ENCODE data around the gene ZPR1.

Gene ZPR1

DNA sequence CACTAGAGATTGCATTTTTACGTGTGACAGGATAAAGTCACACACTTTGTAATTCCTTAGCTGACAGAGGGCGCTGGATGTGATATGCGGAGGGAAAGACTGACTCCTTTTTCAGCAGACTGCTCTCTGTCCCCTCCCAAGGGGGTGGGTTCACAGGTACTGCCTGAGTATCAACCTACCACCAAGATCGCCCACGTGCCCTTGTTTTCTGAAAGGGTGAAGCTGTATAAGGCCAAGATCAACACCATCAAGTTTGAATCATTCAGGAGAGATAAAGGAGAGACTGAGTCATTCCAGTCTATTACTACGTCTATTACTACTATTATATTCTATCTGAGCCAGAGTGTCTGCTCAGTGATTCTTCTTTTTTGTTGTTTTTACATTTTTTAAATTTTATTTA lies 45.7 kb downstream of the ZPR1 start:
- DNase-seq = no peak

DNA sequence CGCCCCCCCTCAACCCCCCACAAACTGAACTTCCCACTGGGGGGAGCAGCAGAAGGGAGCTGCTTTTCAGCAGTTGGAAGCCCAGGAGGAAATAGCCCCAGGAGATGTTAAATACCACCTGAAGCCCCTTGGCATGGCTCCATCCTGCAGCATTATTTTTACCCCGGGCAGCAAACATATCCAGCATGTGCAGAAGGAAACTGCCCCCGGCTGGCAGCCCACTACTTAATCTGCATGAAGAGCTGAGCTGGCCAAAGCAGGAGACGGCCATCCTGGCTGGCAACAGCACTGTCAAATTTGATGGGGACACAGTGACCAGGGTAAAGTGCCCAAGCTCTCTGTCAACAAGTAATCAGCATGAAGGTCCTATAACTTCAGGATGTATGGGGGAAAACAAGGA lies 47.1 kb downstream of the ZPR1 start:
- DNase-seq = no peak

DNA sequence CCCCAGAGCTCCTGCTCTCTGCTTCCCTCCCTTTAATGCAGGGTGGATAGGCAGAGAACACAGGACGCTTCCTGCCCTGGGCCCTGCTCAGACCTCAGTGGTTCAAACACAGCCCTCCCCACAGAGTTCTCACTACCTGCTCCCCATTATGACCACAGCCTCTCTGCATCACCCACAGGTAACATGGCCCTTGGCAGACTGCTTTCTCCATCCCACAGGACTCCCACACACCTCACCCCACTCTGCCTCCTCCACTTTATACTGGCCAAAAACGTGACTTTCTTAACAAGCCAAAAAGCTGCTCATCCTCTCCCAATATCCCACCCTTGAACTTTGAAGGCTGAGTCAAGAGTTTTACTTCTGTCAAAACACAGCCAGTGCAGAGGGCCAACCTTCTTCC lies 48.8 kb downstream of the ZPR1 start:
- DNase-seq = no peak

DNA sequence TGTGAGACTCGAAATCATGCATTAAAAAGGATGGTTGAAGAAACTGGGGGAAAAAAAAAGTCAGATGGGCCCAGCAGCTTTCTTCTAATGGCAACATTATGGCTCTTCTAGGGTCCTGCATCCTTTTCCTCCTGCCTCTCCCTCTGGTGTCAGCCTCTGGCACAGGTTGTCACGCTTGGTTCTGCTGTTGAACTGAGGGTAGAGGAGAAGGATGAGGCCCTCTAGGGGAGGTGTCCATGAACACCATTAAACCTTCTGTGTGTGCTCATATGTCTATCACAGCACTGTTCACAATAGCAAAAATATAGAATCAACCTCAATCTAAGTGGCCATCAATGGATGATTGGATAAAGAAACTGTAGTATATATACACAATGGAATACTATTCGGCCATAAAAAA lies 51.1 kb downstream of the ZPR1 start:
- DNase-seq = no peak

DNA sequence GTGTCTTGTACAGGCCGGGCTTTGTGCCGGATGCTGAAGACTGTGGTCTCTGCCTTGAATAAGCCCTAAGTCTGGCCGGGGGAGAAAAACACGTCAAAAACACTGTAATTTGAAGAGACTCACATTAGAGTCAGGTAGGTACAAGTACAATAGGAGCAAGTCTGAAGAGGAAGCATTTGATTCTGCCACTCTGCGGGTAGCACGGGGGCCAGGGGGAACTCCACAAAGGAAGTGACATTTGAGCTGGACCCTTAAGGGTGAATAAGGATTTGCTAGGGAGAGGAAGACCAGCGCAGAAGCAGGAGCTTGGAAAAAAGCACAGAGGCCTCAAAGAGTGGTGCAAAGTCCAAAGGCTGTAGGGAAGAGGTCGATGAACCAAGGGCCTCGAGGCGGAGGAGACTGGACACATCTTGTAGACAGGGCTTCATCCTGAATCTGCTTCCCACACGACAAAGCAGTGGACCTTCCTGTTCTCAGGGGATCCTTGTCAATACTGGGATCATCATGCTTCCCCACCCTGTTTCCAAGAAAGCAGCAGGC lies 53.8 kb downstream of the ZPR1 start:
- DNase-seq = no peak

DNA sequence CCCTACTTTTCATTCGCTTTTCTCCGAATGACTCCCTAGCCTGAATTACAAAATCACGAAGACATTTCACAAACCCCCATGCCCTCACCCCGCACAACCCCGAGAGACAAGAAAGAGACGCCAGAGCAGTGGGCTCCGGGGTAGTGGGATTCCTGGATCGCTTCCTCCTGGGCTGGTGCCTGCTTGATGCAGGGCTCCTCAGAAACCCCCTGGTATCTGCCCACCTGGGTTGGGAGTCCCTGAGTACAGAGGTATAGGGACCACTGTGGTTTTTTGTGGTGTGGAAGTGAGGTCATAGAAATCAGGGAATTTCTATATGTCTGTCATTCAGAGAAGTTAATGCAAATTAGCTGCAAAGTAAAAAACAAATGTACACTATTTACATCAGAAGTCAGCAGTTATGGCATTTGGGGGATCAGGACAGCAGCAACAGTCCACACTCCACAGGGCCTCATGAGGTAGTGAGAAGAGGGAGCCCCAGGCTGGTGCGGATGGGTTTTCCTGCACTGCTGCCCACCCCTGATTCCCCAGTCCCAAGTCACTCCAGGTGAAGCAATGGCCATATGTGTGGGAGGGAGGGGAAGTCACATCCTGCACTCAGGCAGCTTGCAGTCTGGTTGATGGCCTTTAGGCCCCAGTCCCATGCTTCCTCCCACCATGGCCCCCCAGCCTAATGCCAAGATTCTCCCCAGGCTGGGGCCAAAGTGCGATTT lies 54.6 kb downstream of the ZPR1 start:
- no peak for DNase-seq

DNA sequence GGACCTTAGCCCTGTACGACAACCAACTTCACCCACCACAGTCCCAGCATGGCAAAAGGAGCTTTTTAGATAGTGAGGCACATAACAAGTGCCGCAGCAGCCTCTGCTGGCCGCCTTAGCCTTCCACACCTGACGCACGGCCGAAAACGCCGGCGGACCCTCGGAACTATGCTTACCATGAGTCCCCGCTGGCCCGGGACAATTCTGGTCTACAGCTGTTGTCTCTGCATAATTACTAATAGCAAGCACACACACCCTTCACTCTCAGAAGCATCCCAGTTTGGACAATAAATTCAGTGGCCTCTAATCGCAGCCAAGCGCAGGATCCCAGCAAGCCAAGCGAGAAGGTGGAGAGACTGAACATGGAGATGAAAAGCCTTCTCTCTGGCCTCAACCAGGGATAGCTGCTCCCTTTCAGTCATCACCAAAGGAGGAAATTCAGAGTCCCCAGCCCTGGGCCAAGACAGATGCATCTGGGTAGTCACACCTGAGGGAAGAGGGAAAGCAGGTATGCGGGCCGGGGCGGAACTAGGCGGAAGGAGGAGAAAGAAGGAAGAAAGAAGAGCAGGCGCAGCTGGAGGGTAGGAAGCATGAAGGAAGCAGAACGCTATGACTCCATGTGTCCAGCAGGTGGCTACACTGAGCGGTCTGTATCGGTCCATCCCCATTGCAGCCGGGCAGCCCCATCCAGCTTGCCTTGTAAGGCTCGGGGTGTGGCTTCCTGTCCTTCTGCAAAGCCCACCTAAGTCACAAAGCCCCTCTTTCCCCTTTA lies 55.4 kb downstream of the ZPR1 start:
- DNase-seq = no peak

DNA sequence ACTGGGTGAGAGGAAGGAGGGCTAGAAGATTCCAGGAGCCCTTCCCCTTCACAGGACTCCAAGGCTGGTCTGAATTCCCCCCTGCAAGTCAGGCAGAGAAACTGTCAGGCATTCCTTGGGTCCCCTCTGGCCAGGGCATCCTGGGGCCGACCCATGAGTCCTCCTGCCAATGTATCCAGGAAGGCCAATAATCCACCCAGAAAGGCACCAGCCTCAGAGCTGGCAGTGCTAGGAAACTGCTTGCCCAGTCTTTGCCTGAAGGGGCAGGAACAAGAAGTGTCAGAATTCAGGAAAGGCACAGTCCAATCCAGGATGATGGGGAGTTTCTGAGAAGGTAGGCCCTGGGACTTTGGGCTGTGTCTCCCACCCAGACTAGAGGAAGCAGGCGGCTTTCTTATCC lies 56.0 kb downstream of the ZPR1 start:
- DNase-seq = no peak

DNA sequence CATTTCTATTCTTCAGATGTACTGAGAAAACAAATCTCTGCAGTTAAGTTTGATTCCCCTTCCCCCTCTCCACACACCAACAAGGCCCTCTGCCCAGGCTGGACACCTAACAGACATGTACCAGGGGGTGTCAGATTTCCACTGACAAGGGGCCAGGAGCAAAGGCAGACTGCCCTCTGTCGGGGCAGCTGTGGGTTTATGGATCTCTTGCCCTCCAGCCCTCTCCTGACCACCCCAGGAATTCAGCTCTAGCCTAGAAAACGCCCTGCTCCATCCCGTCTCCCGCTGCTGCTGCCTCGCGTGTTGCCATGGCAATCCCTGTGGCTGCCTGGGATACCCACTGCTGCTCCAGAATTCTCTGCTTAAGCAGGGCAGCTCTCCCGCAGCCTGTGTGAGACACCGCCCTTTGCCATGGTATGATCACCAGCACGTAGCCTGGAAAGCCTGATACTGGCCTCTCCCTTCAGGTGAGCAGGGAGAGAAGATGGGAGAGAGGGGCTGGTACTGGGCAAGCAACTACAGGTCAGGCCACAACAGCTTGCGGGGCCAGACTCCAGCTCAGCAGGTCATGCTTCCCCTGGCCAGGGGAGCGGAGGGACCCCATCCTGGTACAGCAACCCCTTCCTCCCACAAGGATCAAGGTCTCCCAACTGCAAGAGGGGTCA lies 56.6 kb downstream of the ZPR1 start:
- no peak for DNase-seq

DNA sequence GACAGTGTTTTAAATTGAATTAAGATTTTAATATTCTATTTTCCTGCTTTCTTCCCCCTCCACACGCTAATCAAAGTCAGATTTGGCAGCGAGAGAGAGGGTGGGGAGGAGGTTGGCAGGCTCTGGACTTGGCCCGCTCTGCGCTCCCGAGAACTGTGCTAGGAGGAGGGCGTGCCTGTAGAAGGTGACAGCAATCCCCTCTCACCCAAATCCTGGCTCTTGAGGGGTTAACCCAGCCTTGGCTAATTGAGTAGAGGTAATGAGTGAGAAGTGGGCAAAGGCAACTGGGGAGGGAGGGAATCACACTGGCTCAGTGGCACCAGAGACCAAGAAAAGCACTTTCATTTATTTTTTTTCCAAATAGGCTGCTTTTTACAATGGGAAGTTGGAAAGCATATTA lies 57.2 kb downstream of the ZPR1 start:
- no peak for DNase-seq

DNA sequence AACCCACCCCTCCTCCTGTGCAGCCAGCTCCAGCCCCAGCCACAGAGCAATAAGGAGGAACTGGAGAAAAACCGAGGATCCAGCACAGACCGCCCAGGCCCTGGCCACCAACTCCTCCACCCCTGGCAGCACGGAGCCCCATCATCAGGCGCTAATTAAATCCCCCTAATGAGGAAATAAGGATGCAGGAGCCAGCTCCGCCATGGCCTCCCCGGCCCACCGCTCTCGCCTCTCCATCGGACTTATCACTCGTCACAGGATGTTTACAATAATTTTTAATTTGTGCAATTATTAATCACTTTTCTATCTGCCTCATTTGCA lies 57.6 kb downstream of the ZPR1 start:
- no peak for DNase-seq

DNA sequence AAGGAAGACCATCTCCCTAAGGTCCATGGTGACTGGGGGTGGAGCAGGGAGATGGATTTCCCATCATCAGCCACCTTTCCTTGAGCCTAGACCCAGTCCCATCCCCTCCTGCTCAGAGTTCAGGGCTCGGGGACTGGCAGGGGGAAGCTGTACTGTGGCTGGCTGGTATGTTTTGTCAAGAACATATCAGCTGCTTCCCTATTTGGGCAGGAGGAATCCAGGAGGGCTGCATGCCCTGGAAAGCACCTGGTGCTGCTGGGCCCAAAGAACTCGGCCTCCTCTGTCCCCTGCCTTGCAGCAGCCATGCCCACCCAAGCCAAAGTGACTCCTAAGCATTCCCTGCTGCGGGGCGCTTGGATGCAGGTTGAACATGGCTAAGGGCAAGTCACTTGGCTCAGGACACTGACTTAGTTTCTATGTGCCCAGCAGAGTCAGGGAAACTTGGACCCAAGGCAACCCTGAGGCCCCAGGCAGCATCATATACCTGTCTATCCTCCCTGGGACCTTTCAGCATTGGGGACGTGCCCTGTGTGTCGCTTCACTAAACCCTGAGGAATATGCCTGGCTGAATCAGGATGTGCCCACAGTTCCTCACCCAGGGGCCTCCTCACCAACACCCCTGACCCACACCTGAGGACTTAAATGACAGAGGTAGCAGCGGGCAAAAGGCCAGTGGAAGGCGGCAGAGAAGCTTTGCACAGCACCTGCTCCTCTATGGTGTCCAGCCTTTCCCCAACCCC lies 58.2 kb downstream of the ZPR1 start:
- no peak for DNase-seq

DNA sequence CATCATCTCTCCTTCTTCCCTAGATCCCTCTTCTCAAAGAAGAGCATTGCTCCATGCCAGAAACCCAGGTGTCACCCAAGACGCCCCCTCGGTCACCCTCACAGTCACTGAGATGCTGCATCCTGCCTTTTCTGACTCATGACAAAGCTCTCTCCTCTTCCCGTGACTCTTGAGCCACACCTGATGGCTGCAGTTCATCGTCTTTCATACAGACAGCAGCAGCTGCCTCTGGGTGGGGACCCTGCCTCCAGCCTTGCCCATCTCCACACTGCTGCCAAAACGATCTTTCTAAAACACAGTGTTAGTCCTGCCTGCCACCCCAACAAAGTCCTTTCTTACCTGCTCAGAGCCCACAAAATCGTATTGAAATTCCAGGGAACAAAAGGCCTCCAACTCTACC lies 59.8 kb downstream of the ZPR1 start:
- DNase-seq = no peak

DNA sequence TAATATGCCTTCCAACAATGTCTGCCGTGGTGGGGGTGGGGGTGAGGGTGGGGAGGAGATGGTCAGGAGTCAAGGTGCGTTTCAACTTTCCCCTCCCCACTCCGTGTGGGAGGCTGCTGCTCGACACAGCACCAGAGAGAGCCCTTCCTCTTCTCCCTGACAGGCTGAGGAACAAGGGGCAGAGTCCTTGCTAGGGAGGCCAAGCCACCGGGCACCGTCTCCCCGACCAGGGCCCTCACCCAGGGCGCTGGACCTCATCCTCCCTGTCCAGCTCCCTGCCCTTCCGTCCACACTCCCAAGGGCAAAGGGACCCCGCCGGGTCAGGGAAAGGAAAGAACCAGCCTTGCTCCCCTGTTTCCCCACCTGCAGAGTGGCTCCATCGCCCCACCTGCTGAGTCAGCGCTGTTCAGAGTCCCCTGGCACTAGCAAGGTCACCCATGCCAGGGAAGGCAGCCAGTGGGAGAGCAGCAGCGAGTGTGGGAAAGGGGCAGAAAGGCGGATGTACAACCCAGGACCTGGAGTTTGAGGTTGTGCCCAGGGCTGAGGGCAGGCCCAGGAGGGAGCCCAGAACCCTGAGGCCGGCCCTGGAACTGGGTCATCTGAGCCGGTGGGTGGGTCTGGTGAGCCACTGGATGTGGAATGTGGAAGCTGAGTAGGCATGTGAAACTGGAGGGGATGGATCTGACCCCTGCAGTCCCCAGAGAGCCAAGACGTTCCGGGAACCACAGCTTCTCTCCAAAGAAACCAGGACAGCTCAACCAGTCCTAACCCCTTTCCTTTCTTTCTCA lies 62.2 kb downstream of the ZPR1 start:
- DNase-seq = no peak

DNA sequence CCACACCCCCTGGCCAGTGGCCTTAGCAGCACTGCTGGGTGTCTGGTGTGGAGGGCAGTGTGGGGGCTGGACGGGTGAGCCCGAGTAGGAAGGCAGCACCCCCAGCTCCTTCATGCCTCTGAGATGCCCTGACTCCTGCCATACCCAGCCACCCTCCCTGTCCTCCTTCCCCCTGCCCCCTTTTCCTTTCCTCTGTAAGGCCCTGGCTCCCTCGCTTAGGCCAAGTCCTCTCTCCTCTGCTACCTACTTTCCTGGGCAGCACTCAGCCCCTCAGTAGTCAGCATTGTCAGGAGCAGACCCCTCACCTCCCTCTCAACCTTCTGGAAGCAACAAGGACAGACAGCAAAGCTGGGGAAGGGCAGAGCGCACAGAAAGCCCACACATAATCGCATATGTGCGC lies 63.0 kb downstream of the ZPR1 start:
- DNase-seq = no peak

Measured in SIG-M5 (cell line).